ENCODE results near the gene CCDC154.
"Not testable (repeated sequence)": the region's sequence is repeated elsewhere in the genome, so short reads cannot be mapped to it uniquely, and the experiment has no call there.

CCDC154 gene

GRCh38 chr16:1443980-1444729, at the start of gene CCDC154:
Gene CCDC154 (minus strand): TSS chr16:1444556. CDS start chr16:1444322, 234 bp downstream.
- no peak for DNase-seq (ENCODE audit: low spot score)

- no peak for DNase-seq (ENCODE audit: low spot score)
Measured at GRCh38 chr16:1493746-1494094, 49.4 kb upstream of the CCDC154 start.

GRCh38 chr16:1492923-1493745, 48.8 kb upstream of the CCDC154 start, which contains the start of gene TELO2:
Gene TELO2 (plus strand): TSS chr16:1493360. CDS start chr16:1494282, 922 bp downstream.
- peak; percentile 51 for DNase-seq (ENCODE audit: low spot score)

GRCh38 chr16:1492082-1492922, 47.9 kb upstream of the CCDC154 start:
- DNase-seq (ENCODE audit: low spot score), result no peak

- no peak for DNase-seq (ENCODE audit: low spot score)
Measured at GRCh38 chr16:1491327-1491726, 47.0 kb upstream of the CCDC154 start.

GRCh38 chr16:1489077-1489476, 44.7 kb upstream of the CCDC154 start:
- DNase-seq (ENCODE audit: low spot score), result no peak

- DNase-seq (ENCODE audit: low spot score), result no peak
Measured at GRCh38 chr16:1488619-1489018, 44.3 kb upstream of the CCDC154 start, which contains the start of gene PTX4. Gene PTX4 (minus strand): TSS chr16:1488944. CDS start chr16:1488909, 35 bp downstream.

GRCh38 chr16:1488054-1488601, 43.8 kb upstream of the CCDC154 start:
- no peak for DNase-seq (ENCODE audit: low spot score)

- DNase-seq (ENCODE audit: low spot score), result no peak
Measured at GRCh38 chr16:1487395-1488053, 43.2 kb upstream of the CCDC154 start.

- DNase-seq (ENCODE audit: low spot score), result no peak
Measured at GRCh38 chr16:1486551-1487390, 42.4 kb upstream of the CCDC154 start.

- no peak for DNase-seq (ENCODE audit: low spot score)
Measured at GRCh38 chr16:1485847-1486496, 41.6 kb upstream of the CCDC154 start.

- DNase-seq (ENCODE audit: low spot score), result no peak
Measured at GRCh38 chr16:1481906-1482835, 37.8 kb upstream of the CCDC154 start.

- DNase-seq (ENCODE audit: low spot score), result not testable (repeated sequence)
Measured at GRCh38 chr16:1478937-1479336, 34.6 kb upstream of the CCDC154 start.

- DNase-seq (ENCODE audit: low spot score), result no peak
Measured at GRCh38 chr16:1477033-1477432, 32.7 kb upstream of the CCDC154 start.

- no peak for DNase-seq (ENCODE audit: low spot score)
Measured at GRCh38 chr16:1475552-1476114, 31.3 kb upstream of the CCDC154 start.

GRCh38 chr16:1474796-1475551, 30.6 kb upstream of the CCDC154 start, which contains the start of gene CLCN7:
Gene CLCN7 (minus strand): TSS chr16:1475028. CDS start chr16:1474974, 54 bp downstream.
- DNase-seq (ENCODE audit: low spot score), result peak; percentile 72

GRCh38 chr16:1474082-1474795, 29.9 kb upstream of the CCDC154 start:
- DNase-seq (ENCODE audit: low spot score), result no peak
